IPS DF 4.7 (cell line): Measurements from ENCODE around the gene REEP3.
"Not testable (repeated sequence)": the region's sequence is repeated elsewhere in the genome, so short reads cannot be mapped to it uniquely, and the experiment has no call there.

ENCODE experiments used
- DNase-seq: peaks from one replicate; pipeline ENCODE4 v3.0.0-alpha.2; 2013; ENCODE audit warnings: low spot score; ENCODE audit errors: extremely low read depth

Gene REEP3

GRCh38 chr10:63520500-63521415, at the start of gene REEP3:
REEP3 (plus strand) TSS chr10:63521401; CDS start chr10:63521546, 145 bp downstream.
- DNase-seq, result no peak

GRCh38 chr10:63474488-63474887, 46.7 kb upstream of the REEP3 start:
- no peak for DNase-seq

- no peak for DNase-seq
Measured at GRCh38 chr10:63477927-63478326, 43.3 kb upstream of the REEP3 start.

- peak; percentile 56 for DNase-seq
Measured at GRCh38 chr10:63478564-63478963, 42.6 kb upstream of the REEP3 start.

GRCh38 chr10:63480237-63480636, 41.0 kb upstream of the REEP3 start:
- DNase-seq, result no peak

GRCh38 chr10:63481815-63482421, 39.3 kb upstream of the REEP3 start:
- no peak for DNase-seq

GRCh38 chr10:63483983-63484382, 37.2 kb upstream of the REEP3 start:
- DNase-seq, result no peak

- DNase-seq, result no peak
Measured at GRCh38 chr10:63487990-63488389, 33.2 kb upstream of the REEP3 start.

- no peak for DNase-seq
Measured at GRCh38 chr10:63489838-63490237, 31.4 kb upstream of the REEP3 start.

GRCh38 chr10:63491588-63492316, 29.4 kb upstream of the REEP3 start:
- no peak for DNase-seq

- DNase-seq, result not testable (repeated sequence)
Measured at GRCh38 chr10:63492317-63492690, 28.9 kb upstream of the REEP3 start.

- DNase-seq, result no peak
Measured at GRCh38 chr10:63493004-63493403, 28.2 kb upstream of the REEP3 start.

GRCh38 chr10:63494951-63495350, 26.2 kb upstream of the REEP3 start:
- DNase-seq, result no peak

- no peak for DNase-seq
Measured at GRCh38 chr10:63496561-63496960, 24.6 kb upstream of the REEP3 start.

GRCh38 chr10:63497321-63497720, 23.9 kb upstream of the REEP3 start:
- DNase-seq, result no peak

- DNase-seq, result no peak
Measured at GRCh38 chr10:63498665-63499064, 22.5 kb upstream of the REEP3 start.

- not testable (repeated sequence) for DNase-seq
Measured at GRCh38 chr10:63500551-63500950, 20.6 kb upstream of the REEP3 start.

- DNase-seq, result no peak
Measured at GRCh38 chr10:63501954-63502353, 19.2 kb upstream of the REEP3 start.

GRCh38 chr10:63502832-63503231, 18.4 kb upstream of the REEP3 start:
- no peak for DNase-seq

- no peak for DNase-seq
Measured at GRCh38 chr10:63503395-63503794, 17.8 kb upstream of the REEP3 start.

- DNase-seq, result no peak
Measured at GRCh38 chr10:63504145-63504881, 16.9 kb upstream of the REEP3 start.
